CD14-positive monocyte (primary cell): ENCODE results near the gene LMBRD1. TPM values are rescaled to one million over a fixed set of nuclear protein-coding genes. Genes with fewer than 3 reads are reported as not detected.

ENCODE experiments used
- DNase-seq, 3 donors: peaks; one replicate each; pipeline ENCODE4 v3.0.0-alpha.2; 2011 to 2022
- H2AFZ ChIP-seq: 2 replicates; pipeline ENCODE4 v1.6.0; 2012; ENCODE audit warnings: mild to moderate bottlenecking, low read depth, low read length, inconsistent platforms; ENCODE audit not compliant: insufficient read depth, poor library complexity, severe bottlenecking
- H3K27ac ChIP-seq, 2 donors: 1 replicate in 1 of 2; 2 replicates in 1 of 2; pipeline ENCODE4 v1.5.1; 2012 to 2013; ENCODE audit warnings: low read length in 2 of 2, control low read depth in 1 of 2, inconsistent platforms in 1 of 2, low read depth in 1 of 2, mild to moderate bottlenecking in 1 of 2
- H3K27me3 ChIP-seq, 2 donors: one replicate each; pipeline versions ENCODE4 v1.6.0 to v1.6.1; 2011 to 2013; ENCODE audit warnings: low read length in 2 of 2; ENCODE audit not compliant: control insufficient read depth in 2 of 2, insufficient read depth in 2 of 2
- H3K36me3 ChIP-seq, 2 donors: replicated peaks in 1 of 2; 1 replicate in 1 of 2; 2 replicates in 1 of 2; pipeline versions ENCODE4 v1.5.1 to v1.6.1; 2012 to 2013; ENCODE audit warnings: low read length in 2 of 2, control low read depth in 1 of 2, inconsistent platforms in 1 of 2, mild to moderate bottlenecking in 1 of 2; ENCODE audit not compliant: insufficient read depth in 2 of 2, control insufficient read depth in 1 of 2
- H3K4me1 ChIP-seq, 2 donors: 1 replicate in 1 of 2; 2 replicates in 1 of 2; pipeline versions ENCODE4 v1.5.1 to v1.6.1; 2012 to 2013; ENCODE audit warnings: low read length in 2 of 2, control low read depth in 1 of 2, inconsistent platforms in 1 of 2, mild to moderate bottlenecking in 1 of 2, moderate library complexity in 1 of 2; ENCODE audit not compliant: insufficient read depth in 2 of 2, control insufficient read depth in 1 of 2
- H3K4me2 ChIP-seq: replicated peaks from 2 replicates; pipeline ENCODE3; 2012; ENCODE audit warnings: low read length, moderate library complexity, mild to moderate bottlenecking; ENCODE audit not compliant: poor library complexity, severe bottlenecking; ENCODE audit errors: extremely low read depth
- H3K4me3 ChIP-seq, 3 experiments: fragments of 200-600 bp in 1 of 3; sonication (generic) in 1 of 3; replicated peaks in 1 of 3; 1 replicate in 2 of 3; 2 replicates in 1 of 3; pipeline ENCODE4 v1.5.1; 2011 to 2013; ENCODE audit warnings: low read length in 3 of 3, mild to moderate bottlenecking in 3 of 3, control low read depth in 2 of 3, low read depth in 2 of 3, inconsistent platforms in 1 of 3, moderate library complexity in 1 of 3
- H3K79me2 ChIP-seq: 2 replicates; pipeline ENCODE4 v1.6.0; 2012; ENCODE audit warnings: mild to moderate bottlenecking, control low read depth, inconsistent platforms, low read length, moderate library complexity; ENCODE audit not compliant: insufficient read depth
- H3K9ac ChIP-seq: 2 replicates; pipeline ENCODE4 v1.6.0; 2017; ENCODE audit warnings: low read length, mild to moderate bottlenecking; ENCODE audit not compliant: insufficient read depth, poor library complexity, severe bottlenecking
- H3K9me3 ChIP-seq, 2 donors: replicated peaks in 1 of 2; 1 replicate in 1 of 2; 2 replicates in 1 of 2; pipeline versions ENCODE4 v1.5.1 to v1.6.1; 2012 to 2013; ENCODE audit warnings: low read length in 2 of 2, control low read depth in 1 of 2; ENCODE audit not compliant: control insufficient read depth in 1 of 2, insufficient read depth in 1 of 2
- H4K20me1 ChIP-seq: 2 replicates; pipeline ENCODE4 v1.6.0; 2012; ENCODE audit warnings: mild to moderate bottlenecking, low read length, control low read depth, moderate library complexity; ENCODE audit not compliant: insufficient read depth
- H3K27ac Mint-ChIP-seq, 7 donors: one replicate each; pipeline ENCODE4 v1.8.0; 2020; ENCODE audit warnings: mild to moderate bottlenecking in 7 of 7, mixed read lengths in 7 of 7, moderate library complexity in 6 of 7, inconsistent platforms in 2 of 7
- H3K27me3 Mint-ChIP-seq, 3 donors: one replicate each; pipeline ENCODE4 v1.8.0; 2021 to 2022; ENCODE audit warnings: low read depth in 3 of 3, mild to moderate bottlenecking in 3 of 3, mixed read lengths in 3 of 3, moderate library complexity in 3 of 3, inconsistent platforms in 1 of 3
- H3K36me3 Mint-ChIP-seq, 2 donors: one replicate each; pipeline ENCODE4 v1.8.0; 2020; ENCODE audit warnings: mixed read lengths in 2 of 2, inconsistent platforms in 1 of 2, mild to moderate bottlenecking in 1 of 2
- H3K4me1 Mint-ChIP-seq: one replicate; pipeline ENCODE4 v1.8.0; 2020; ENCODE audit warnings: mild to moderate bottlenecking, mixed read lengths
- H3K4me3 Mint-ChIP-seq, 2 donors: one replicate each; pipeline ENCODE4 v1.8.0; 2020; ENCODE audit warnings: mild to moderate bottlenecking in 2 of 2, mixed read lengths in 2 of 2, moderate library complexity in 1 of 2
- H3K9me3 Mint-ChIP-seq, 7 donors: one replicate each; pipeline ENCODE4 v1.8.0; 2020 to 2022; ENCODE audit warnings: mixed read lengths in 7 of 7, mild to moderate bottlenecking in 6 of 7, moderate library complexity in 6 of 7, inconsistent platforms in 2 of 7
- WGBS: methylation state at CpG from one replicate; pipeline ENCODE4 v1.1.5; 2013; ENCODE audit warnings: missing lambda C conversion rate; ENCODE audit not compliant: insufficient coverage; 5-methylcytosine and 5-hydroxymethylcytosine counted together
- intact Hi-C, 2 donors: fragments of 100-400 bp; cut with micrococcal nuclease; formaldehyde crosslinking; loops; one replicate each; pipeline versions ENCODE4 v1.15.0 to v1.15.1; 2023
- polyA plus RNA-seq, 3 donors: library from polyadenylated mRNA; depleted of rRNA in 1 of 3; unstranded in 2 of 3; stranded (reverse) in 1 of 3; fragments of 300-500 nt in 2 of 3; fragments of >200 nt in 1 of 3; fragmentation: Illumina TruSeq in 2 of 3; gene quantifications; 1 replicate in 2 of 3; 2 replicates in 1 of 3; pipeline ENCODE4 v1.2.3, GENCODE V29; 2012 to 2021
- TF ChIP-seq, protein P1 (sequence below): fragments of 200-600 bp; IDR thresholded peaks from one replicate; pipeline ENCODE4 v1.8.0; 2022; ENCODE audit warnings: antibody characterized with exemption, mild to moderate bottlenecking

The LMBRD1 gene
- polyA plus RNA-seq, 3 donors, result 24.7 to 71.6 (median 64.2) TPM

GRCh38 chr6:69783108-69783507 is 13.7 kb downstream of the LMBRD1 start:
- intact Hi-C loops, result no loop called here
- H3K27ac Mint-ChIP-seq, result no peak overlapping the region
- Histone ChIP-seq H3K4me1 (no peaks in the 10 kb centered on the region), H3K27ac (no peak overlapping the region), H3K36me3 (peaks cover 14 to 43% of the 10 kb centered on the region in 2 donors), H3K4me2 (no peak overlapping the region), H3K27me3 (no peaks in the 10 kb centered on the region), H3K9me3 (no peaks in the 10 kb centered on the region), H3K4me3 (no peak overlapping the region), H4K20me1 (peaks cover 86% of the 10 kb centered on the region), H3K79me2 (peaks cover 16% of the 10 kb centered on the region), H2AFZ (no peak overlapping the region), H3K9ac (no peak overlapping the region)
- no peak for DNase-seq
- peaks cover 13% of the 10 kb centered on the region for H3K4me1 Mint-ChIP-seq
- no CpG with 5 or more reads among the region's 1 CpG for WGBS
- no peak overlapping the region for H3K4me3 Mint-ChIP-seq
- no peaks in the 10 kb centered on the region for H3K27me3 Mint-ChIP-seq
- no peaks in the 10 kb centered on the region for H3K9me3 Mint-ChIP-seq
- TF ChIP-seq, protein P1, sequence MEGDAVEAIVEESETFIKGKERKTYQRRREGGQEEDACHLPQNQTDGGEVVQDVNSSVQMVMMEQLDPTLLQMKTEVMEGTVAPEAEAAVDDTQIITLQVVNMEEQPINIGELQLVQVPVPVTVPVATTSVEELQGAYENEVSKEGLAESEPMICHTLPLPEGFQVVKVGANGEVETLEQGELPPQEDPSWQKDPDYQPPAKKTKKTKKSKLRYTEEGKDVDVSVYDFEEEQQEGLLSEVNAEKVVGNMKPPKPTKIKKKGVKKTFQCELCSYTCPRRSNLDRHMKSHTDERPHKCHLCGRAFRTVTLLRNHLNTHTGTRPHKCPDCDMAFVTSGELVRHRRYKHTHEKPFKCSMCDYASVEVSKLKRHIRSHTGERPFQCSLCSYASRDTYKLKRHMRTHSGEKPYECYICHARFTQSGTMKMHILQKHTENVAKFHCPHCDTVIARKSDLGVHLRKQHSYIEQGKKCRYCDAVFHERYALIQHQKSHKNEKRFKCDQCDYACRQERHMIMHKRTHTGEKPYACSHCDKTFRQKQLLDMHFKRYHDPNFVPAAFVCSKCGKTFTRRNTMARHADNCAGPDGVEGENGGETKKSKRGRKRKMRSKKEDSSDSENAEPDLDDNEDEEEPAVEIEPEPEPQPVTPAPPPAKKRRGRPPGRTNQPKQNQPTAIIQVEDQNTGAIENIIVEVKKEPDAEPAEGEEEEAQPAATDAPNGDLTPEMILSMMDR, result no peak
- peaks cover 28 to 35% of the 10 kb centered on the region in 2 donors for H3K36me3 Mint-ChIP-seq

DNA sequence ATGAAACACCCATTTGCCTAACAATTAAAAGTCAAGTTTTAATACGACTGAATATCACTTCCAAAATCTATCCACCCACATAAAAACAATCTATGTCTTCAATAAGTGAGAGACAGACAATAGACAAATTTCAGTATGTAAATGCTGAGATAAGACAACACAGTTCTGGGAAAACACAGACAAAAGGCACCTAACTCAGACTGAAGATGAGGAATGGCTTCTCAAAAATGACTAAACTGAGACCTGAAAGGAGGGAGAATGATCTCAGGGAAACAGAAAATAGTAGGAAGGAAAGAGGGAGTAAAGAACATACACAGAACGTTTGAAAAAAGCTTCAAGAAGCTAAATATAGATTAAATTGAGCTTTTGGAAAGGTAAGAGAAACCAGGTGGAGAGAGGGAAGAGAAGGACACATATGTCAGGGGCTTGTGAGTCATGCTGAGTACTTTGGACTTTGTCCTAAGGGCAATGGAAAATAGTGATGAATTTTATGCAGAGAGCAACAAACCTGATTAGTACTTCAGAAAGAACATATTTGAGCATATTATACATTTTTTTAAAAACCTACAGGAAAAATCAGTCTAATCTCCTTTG is 16.1 kb downstream of the LMBRD1 start:
- Histone ChIP-seq H3K9ac (no peak overlapping the region), H3K9me3 (no peaks in the 10 kb centered on the region), H2AFZ (no peak overlapping the region), H3K27ac (no peak overlapping the region), H3K4me3 (no peak overlapping the region), H3K79me2 (peaks cover 9% of the 10 kb centered on the region), H3K27me3 (no peaks in the 10 kb centered on the region), H3K36me3 (peaks cover 18 to 56% of the 10 kb centered on the region in 2 donors), H3K4me2 (no peak overlapping the region), H3K4me1 (no peaks in the 10 kb centered on the region), H4K20me1 (peaks cover 79% of the 10 kb centered on the region)
- peaks cover 40 to 43% of the 10 kb centered on the region in 2 donors for H3K36me3 Mint-ChIP-seq
- H3K4me1 Mint-ChIP-seq, result peaks cover 13% of the 10 kb centered on the region
- H3K9me3 Mint-ChIP-seq, result no peaks in the 10 kb centered on the region
- no peak overlapping the region for H3K27ac Mint-ChIP-seq
- TF ChIP-seq, protein P1, result no peak
- H3K27me3 Mint-ChIP-seq, result no peaks in the 10 kb centered on the region
- DNase-seq, result no peak
- 40% methylated on average over 1 of the region's 2 CpGs for WGBS
- no peak overlapping the region for H3K4me3 Mint-ChIP-seq
- intact Hi-C loops, result no loop called here
